Keratinocyte (primary cell): Measurements from ENCODE around the gene PRLR.

ENCODE experiments used
- EZH2 ChIP-seq: IDR thresholded peaks from one replicate; pipeline ENCODE4 v1.6.1; 2012; ENCODE audit warnings: inconsistent platforms, mild to moderate bottlenecking, low read length, moderate library complexity
- TF ChIP-seq, protein P1 (sequence below), 3 experiments: IDR thresholded peaks in 1 of 3; conservative IDR thresholded peaks in 1 of 3; optimal IDR thresholded peaks in 1 of 3; 2 replicates in 2 of 3; 3 replicates in 1 of 3; pipeline versions ENCODE3 to v1.5.1; 2011; ENCODE audit warnings: low read length in 3 of 3, mild to moderate bottlenecking in 3 of 3, moderate library complexity in 2 of 3, control low read depth in 1 of 3, inconsistent platforms in 1 of 3; ENCODE audit not compliant: insufficient read depth in 2 of 3; ENCODE audit errors: extremely low read depth in 1 of 3

DNA sequence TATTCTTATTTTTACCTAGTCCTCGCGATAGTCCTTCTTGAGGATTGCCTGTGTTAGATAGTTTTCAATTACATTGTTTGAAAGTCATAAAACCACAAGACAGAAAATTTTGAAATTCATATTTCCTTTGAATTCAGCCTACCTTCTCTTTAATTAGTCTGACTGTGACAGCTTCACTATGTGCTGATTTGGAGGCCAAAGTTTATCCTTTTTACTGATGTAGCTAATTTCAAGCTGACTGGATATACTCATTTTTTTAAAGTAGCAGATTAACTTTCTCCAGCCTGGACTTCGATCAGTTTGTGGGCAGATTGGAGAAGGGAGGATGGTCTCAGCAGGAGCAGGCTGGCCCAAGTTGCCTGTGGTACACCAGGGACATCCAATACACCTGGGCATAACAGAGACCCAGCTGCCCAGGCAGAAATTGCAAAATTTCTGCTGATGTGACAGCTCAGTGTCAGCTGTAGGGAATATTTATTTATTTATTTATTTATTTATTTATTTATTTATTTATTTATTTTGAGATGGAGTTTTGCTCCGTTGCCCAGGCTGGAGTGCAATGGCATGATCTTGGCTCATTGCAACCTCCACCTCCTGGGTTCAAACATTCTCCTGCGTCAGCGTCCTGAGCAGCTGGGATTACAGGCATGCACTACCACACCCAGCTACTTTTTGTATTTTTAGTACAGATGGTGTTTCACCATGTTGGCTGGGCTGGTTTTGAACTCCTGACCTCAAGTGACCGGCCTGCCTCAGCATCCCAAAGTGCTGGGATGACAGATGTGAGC, 206.7 kb downstream of the PRLR start:
- TF ChIP-seq, protein P1, sequence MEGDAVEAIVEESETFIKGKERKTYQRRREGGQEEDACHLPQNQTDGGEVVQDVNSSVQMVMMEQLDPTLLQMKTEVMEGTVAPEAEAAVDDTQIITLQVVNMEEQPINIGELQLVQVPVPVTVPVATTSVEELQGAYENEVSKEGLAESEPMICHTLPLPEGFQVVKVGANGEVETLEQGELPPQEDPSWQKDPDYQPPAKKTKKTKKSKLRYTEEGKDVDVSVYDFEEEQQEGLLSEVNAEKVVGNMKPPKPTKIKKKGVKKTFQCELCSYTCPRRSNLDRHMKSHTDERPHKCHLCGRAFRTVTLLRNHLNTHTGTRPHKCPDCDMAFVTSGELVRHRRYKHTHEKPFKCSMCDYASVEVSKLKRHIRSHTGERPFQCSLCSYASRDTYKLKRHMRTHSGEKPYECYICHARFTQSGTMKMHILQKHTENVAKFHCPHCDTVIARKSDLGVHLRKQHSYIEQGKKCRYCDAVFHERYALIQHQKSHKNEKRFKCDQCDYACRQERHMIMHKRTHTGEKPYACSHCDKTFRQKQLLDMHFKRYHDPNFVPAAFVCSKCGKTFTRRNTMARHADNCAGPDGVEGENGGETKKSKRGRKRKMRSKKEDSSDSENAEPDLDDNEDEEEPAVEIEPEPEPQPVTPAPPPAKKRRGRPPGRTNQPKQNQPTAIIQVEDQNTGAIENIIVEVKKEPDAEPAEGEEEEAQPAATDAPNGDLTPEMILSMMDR (optimal IDR thresholded peaks at IDR 0.05 in 1 of 3, IDR thresholded peaks at IDR 0.05 in 1 of 3, conservative IDR thresholded peaks at IDR 0.05 in 1 of 3; ENCODE audit: extremely low read depth in 1 of 3, insufficient read depth in 2 of 3, low read length in 3 of 3) = no peak
- TF ChIP-seq EZH2 = no peak
